ENCODE data around the gene TXNRD2.

Gene TXNRD2

DNA sequence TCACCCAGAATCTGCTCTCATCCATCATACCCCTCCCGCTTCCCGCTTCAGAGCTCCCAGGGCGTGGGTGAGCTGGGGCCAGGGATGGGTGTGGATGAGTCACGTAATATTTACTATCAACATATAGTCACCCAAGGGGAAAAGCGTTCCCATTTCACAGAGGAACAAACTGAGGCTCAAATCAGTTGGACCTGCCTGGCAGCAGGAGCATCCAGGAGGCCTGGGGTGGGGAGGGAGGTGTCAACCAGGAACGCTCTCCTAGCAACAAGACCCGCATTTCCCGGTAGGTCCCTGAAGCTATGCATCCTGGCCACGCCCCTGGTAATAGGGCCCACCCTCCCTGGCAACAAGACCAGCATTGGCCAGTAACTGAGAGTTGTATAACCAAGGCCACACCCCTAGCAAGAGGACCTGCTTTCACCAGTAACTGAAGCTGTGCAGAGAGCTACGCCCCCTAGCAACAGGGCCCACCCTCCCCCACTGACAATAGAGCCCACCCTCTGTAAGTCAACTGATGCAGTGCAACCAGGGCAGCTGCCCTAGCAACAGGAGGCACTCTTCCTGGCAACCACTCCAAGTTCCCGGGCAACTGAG lies 32.7 kb upstream of the TXNRD2 start:
- in situ Hi-C loops (cut with HindIII; ENCODE audit: low sequenced_read_pairs), result loop anchor here (5.0 kb wide), 1 partner anchor 48 kb away; the partner anchor contains the start of gene TANGO2
- TF ChIP-seq, protein P1, sequence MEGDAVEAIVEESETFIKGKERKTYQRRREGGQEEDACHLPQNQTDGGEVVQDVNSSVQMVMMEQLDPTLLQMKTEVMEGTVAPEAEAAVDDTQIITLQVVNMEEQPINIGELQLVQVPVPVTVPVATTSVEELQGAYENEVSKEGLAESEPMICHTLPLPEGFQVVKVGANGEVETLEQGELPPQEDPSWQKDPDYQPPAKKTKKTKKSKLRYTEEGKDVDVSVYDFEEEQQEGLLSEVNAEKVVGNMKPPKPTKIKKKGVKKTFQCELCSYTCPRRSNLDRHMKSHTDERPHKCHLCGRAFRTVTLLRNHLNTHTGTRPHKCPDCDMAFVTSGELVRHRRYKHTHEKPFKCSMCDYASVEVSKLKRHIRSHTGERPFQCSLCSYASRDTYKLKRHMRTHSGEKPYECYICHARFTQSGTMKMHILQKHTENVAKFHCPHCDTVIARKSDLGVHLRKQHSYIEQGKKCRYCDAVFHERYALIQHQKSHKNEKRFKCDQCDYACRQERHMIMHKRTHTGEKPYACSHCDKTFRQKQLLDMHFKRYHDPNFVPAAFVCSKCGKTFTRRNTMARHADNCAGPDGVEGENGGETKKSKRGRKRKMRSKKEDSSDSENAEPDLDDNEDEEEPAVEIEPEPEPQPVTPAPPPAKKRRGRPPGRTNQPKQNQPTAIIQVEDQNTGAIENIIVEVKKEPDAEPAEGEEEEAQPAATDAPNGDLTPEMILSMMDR (IDR thresholded peaks at IDR 0.05; ENCODE audit: low read depth, low read length, missing control alignments), result no peak
- no peak for DNase-seq (ENCODE audit: low read depth)
- H3K4me3 ChIP-seq (ENCODE audit: low read depth, low read length), result no peak overlapping the region

DNA sequence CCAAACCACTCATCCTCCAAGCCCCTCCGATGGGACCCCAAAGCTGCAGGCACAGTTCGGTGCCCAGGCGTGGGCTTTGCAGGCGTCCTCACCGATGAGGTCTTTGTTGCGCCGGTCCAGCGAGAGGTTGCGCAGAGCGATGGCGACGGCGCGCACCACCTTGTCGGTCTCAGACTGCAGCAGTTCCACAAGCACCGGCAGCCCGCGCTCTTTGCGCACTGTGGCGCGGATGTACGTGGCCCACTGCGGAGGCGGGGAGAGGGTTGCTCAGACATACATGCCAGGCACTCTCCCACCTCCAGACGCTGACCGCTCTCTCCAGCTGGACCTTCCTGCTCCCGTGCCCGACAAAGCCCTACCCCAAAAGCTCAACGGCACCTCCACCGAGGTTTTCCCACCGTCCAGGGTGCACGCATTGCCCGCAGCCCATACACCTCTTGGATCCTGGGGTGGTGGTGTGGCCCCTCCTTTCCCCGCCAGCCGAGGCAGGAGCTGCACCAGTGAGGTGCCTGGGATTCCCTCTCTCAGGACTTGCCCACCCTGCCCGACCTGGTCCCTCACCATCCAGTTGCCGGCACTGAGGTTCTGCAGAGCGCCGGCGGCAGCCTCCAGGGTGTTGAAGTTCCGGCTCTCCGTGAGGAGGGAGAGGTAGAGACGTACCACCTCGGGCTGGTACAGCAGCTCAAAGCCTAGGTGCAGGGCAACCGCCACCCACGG lies 32.1 kb upstream of the TXNRD2 start:
- in situ Hi-C loops (cut with HindIII; ENCODE audit: low sequenced_read_pairs), result loop anchor here (5.0 kb wide), 1 partner anchor 49 kb away; the partner anchor contains the start of gene TANGO2
- no peak overlapping the region for H3K4me3 ChIP-seq (ENCODE audit: low read depth, low read length)
- TF ChIP-seq, protein P1 (IDR thresholded peaks at IDR 0.05; ENCODE audit: low read depth, low read length, missing control alignments), result no peak
- DNase-seq (ENCODE audit: low read depth), result no peak

DNA sequence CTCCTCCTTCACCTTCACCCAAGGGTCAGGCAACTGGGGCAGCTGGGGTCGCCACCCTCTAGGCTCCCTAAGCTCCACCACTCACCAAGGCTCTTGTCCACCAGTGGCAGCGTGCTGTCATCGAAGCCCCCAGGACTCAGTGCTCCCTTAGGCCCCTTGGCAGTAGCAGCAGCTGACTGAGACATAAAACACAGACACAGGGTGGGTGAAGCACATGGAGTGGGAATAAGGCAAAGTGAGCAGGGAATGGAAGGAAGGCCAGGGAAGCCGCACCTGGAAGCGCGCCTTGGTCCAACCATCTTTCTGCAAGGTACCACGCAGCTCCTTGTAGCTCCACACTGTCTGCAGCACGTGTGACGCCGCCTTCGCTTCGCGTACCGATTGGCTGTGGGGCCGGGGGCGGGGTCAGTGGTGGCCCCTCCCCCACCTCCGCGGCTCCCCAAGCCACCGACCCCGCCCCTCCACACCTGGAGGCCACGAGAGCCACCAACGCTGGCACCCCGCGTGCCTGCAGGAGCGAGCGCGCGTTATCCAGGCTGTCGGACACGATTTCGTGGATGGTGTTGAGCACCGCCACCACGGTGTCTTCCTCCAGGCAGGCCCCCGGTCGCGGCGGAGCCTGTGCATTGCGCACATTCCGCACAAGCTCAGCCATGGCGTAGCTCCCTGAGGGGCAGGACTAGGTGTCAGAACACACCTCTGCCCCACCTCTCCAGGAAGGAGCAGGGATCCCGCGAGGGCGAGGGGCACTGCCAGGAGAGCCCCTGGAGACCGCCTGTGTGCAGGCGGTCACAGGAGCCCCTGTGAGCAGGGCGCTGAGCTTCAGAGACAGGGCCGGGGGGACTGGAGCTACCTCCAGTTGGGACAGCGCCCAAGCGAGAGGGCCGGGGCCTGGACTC lies 31.3 kb upstream of the TXNRD2 start:
- DNase-seq (ENCODE audit: low read depth), result no peak
- TF ChIP-seq, protein P1 (IDR thresholded peaks at IDR 0.05; ENCODE audit: low read depth, low read length, missing control alignments), result no peak
- H3K4me3 ChIP-seq (ENCODE audit: low read depth, low read length), result no peak overlapping the region
- in situ Hi-C loops (cut with HindIII; ENCODE audit: low sequenced_read_pairs), result loop anchor here (5.0 kb wide), 1 partner anchor 49 kb away; the partner anchor contains the start of gene TANGO2

DNA sequence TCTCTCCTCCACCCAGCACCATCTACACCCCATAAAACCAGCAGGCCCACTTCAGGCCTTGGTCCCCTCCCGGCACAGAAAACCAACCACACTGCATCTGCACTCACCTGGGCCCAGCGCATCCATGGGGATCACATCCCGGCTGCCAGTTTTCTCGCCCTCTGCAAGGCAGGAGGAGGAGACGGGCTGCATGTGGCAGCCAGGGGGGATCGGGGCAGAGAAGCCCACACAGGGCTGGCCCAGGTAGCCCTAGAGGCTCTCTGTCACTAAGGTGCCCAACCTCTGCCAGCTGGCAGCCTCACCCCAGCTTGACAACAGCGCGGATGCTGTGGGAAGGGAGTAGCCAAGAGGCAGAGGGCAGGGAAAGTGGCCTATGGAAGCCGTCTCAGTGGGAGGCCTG lies 30.6 kb upstream of the TXNRD2 start:
- no peak for DNase-seq (ENCODE audit: low read depth)
- TF ChIP-seq, protein P1 (IDR thresholded peaks at IDR 0.05; ENCODE audit: low read depth, low read length, missing control alignments), result no peak
- in situ Hi-C loops (cut with HindIII; ENCODE audit: low sequenced_read_pairs), result loop anchor here (5.0 kb wide), 1 partner anchor 50 kb away; the partner anchor contains the start of gene TANGO2
- H3K4me3 ChIP-seq (ENCODE audit: low read depth, low read length), result no peak overlapping the region

DNA sequence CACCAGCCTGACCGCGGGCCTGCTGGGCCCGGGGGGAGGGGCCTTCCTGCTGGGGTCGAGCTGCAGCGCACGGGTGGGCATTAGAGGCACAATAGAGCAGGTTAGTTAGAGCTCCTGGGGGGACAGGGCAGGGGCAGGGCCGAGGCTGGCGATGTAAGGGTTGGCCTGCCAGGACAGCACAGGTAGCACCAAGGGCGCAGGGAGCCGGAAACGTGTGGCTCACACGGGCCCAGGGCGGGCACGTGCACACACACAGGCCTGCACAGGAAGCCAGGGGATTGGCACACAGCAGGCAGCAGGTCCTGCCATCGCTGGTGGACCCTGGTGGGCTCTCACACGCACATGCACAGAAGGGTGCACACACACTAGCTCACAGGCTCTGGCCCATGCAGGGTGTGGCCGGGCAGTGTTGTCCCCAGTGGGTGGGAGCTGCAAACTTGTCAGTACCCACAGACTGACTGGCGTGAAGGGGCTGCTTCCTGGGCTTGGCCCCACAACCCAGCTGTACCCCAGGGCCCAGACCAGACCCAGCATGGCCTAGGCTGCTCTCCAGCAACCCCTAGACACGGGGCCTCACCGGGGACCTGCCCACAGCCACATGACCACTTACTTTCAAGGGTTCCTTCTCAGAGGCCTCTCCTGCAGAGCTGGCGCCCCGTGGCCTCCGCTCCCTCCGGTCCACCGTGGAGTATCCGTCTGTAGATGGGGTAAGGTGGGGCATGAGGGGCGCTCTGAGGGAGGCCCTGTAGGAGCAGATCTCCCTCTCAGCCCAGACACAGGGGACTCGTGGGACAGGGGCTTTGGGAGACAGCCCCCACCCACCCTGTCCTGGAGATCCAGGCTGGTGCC lies 29.9 kb upstream of the TXNRD2 start:
- no peak for DNase-seq (ENCODE audit: low read depth)
- TF ChIP-seq, protein P1 (IDR thresholded peaks at IDR 0.05; ENCODE audit: low read depth, low read length, missing control alignments), result no peak
- in situ Hi-C loops (cut with HindIII; ENCODE audit: low sequenced_read_pairs), result loop anchor here (5.0 kb wide), 1 partner anchor 51 kb away; the partner anchor contains the start of gene TANGO2
- H3K4me3 ChIP-seq (ENCODE audit: low read depth, low read length), result no peak overlapping the region
